Activated CD4-positive, alpha-beta T cell treated with anti-CD3 and anti-CD28 coated beads for 4 hours (primary cell): ENCODE data around the gene ESPN.
"Not testable (repeated sequence)": the region's sequence is repeated elsewhere in the genome, so short reads cannot be mapped to it uniquely, and the experiment has no call there.

Source experiments
- DNase-seq, 2 donors: peaks; one replicate each; pipeline ENCODE4 v3.0.0-alpha.2; 2020

The ESPN gene, protein sequence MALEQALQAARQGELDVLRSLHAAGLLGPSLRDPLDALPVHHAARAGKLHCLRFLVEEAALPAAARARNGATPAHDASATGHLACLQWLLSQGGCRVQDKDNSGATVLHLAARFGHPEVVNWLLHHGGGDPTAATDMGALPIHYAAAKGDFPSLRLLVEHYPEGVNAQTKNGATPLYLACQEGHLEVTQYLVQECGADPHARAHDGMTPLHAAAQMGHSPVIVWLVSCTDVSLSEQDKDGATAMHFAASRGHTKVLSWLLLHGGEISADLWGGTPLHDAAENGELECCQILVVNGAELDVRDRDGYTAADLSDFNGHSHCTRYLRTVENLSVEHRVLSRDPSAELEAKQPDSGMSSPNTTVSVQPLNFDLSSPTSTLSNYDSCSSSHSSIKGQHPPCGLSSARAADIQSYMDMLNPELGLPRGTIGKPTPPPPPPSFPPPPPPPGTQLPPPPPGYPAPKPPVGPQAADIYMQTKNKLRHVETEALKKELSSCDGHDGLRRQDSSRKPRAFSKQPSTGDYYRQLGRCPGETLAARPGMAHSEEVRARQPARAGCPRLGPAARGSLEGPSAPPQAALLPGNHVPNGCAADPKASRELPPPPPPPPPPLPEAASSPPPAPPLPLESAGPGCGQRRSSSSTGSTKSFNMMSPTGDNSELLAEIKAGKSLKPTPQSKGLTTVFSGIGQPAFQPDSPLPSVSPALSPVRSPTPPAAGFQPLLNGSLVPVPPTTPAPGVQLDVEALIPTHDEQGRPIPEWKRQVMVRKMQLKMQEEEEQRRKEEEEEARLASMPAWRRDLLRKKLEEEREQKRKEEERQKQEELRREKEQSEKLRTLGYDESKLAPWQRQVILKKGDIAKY

DNA sequence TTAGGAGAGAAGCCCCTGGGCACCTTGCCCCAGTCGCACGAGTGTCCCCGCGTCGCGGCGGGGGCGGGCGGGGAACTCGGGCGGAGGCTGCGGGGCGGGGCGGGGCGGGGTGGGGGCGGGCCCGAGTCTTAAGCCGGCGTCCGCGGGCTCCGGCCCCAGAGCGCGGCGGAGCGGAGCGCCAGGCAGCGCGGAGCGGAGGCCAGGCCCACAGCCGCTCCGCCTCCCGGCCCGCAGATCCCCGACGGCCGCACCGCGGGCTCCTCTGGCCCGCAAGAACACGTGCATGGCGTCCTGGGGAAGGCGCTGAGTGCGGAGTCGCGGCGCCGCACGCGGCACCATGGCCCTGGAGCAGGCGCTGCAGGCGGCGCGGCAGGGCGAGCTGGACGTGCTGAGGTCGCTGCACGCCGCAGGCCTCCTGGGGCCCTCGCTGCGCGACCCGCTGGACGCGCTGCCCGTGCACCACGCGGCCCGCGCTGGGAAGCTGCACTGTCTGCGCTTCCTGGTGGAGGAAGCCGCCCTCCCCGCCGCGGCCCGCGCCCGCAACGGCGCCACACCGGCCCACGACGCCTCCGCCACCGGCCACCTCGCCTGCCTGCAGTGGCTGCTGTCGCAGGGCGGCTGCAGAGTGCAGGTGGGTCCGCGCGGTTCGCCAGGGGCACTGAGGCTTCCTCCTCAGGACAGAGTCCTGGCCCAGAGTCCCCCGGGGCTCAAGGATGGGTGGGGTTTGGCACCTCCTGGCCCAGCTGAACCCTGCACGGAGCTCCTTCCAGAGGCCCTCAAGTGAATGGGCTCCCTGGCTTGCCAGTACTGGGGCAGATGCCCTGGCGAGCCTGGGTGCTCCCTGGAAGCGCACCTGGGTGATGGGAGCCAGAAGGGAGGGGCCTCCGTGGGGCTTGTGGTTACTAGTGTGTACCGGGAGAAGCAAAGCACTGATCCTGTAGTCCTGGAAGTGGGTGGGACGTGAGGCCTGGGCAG lies at the start of gene ESPN:
Gene ESPN (plus strand): TSS at position 158 of the 975 bp plus-strand sequence. CDS start 180 bp downstream, at position 338.
- DNase-seq, result no peak

DNA sequence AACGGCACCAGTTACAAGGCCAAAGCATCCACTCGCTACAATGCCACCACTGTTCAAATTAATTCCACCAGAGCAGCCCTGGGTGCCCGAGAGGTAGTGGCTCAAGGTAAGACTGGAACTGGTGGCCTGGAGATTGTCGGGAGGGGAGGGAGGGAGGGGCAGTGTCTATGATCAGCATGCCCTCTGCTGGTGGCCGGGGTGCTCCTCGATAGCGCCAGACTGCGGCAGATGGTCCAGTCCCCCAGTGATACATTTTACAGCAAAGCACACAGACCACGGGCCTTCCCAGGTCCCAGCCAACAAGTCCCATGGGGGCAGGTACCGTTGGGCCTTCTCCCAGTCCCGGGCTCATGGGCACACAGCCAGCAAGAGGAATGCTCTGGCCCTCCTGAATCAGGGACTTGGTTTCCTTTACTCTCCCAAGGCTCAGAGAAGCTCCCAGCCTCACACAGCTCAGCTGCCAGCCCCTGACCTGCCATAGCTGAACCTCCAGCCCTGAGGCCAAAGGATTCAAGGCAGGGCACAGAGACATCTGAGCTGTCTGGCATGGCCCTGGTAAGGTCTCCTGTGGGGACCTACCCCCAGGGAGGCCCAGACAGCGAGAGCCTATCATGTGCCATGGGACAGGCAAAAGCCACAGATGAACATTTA lies 46.4 kb upstream of the ESPN start:
- no peak for DNase-seq

DNA sequence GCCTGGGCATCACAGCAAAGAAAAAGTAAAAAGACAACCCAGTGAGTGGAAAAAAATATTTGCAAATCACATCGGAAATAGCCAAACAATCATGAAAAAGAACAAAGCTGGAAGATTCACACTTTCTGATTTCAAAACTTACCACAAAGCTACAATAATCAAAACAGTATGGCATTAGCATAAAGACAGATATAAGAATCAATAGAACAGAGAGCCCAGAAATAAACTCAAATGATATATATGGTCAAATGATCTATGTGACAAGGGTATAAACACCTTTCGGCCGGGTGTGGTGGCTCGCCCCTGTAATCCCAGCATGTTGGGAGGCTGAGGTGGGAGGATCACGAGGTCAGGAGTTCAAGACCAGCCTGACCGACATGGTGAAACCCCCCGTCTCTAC lies 44.5 kb upstream of the ESPN start:
- no peak for DNase-seq

DNA sequence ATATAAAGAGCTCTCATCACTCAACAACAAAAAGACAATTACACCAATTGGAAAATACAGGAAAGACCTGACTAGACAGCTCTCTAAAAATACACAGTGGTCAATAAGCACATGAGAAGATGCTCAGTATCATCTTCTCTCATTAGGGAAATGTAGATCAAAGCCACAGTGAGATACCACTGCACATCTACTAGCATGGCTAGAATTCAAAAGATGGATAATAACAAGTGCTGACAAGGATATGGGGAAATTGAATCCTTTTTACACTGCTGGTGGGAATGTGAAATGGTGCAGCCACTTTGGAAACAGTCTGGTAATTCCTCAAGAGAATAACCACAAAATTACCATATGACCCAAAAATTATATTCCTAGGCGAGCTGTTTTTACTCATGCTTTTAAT lies 40.4 kb upstream of the ESPN start:
- DNase-seq, result no peak

DNA sequence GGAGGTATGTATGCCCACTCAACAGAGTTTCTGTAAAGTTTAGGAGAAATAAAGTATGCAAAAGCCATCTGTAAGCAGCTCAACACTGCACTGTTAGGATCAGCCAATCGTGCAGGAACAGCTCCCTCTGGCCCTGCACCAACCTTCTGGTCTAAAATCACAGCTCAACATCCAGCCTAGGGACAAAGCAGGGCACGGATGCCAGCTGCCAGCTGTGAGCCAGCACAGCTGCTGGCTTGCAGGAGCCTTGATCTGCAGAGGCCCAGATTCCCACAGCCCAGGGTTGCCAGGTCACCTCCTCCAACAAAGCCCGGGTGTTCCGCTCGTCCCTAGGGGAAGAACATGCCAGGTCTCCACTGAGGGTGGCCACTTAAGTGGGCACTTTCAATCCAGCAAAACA lies 39.6 kb upstream of the ESPN start:
- no peak for DNase-seq

DNA sequence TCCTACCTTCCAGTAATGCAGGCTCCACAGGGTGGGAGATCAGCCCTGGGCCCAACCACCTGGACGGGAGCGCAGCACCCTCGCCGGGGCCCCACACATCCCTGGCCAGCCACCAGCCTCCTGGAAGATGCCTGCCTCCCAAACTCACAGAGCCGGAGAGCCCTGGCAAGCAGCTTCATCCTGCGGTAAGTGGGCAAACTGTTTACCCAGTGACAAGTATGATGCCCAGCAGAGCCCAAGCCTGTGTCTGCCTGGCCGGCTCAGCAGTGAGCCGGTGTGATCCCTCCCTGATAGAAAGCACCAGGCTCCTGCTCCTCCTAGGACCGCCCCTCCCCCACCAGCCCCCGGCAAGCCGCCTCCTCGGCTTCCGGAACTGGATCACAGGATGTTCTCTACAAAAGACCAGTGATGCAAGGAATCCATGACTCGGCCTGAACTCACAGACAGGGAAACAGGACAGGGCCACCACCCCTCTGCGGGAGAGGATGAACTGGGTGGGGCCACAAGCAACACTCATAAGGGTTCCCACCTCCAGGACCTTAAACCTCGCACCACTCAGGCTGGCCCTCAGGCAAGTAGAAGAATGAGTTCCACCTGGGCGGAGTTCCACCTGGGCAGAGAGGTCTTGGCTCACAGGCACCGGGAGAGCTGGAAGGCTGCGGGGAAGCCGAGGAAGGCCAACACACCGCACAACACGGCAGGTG lies 38.9 kb upstream of the ESPN start:
- no peak for DNase-seq

DNA sequence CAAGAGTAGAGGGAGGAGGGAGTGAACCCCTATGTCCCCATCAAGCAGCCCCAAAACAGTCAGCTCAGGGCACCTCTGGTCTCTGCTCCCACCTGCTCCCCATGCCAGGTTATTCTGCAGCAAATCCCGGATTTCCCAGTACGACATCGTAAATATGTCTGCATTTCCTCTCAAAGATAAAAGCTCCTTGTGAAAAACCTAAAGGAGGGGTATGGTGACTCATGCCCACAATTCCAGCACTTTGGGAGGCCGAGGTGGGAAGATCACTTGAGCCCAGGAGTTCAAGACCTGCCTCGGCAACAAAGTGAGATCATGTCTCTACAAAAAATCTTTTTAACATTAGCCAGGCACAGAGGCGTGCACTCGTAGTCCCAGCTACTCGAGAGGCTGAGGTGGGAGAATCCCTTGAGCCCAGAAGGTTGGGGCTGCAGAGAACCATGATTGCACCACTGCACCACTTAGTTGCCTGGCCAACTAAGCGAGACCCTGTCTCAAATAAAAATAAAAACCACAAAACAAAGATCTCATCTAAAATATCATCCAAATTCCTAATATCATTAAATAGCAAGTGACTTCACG lies 38.1 kb upstream of the ESPN start:
- DNase-seq, result no peak

DNA sequence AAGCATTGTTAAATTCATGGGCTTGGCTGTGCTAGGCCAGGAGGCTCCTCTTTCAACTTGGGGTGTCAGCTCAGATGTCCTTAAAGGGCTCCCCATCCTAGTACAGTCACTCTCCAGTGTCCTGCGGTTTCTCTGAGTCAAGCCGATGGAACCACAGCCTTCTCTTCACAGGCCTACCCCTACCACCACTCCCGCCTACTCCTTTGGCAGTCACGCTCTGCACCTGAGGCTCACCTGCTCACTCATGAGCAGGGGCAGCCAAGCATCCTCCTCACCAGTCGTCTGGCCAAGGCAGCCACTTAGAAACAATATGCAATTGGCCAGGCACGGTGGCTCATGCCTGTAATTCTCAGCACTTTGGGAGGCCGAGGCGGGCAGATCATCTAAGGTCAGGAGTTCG lies 34.6 kb upstream of the ESPN start:
- DNase-seq, result no peak

DNA sequence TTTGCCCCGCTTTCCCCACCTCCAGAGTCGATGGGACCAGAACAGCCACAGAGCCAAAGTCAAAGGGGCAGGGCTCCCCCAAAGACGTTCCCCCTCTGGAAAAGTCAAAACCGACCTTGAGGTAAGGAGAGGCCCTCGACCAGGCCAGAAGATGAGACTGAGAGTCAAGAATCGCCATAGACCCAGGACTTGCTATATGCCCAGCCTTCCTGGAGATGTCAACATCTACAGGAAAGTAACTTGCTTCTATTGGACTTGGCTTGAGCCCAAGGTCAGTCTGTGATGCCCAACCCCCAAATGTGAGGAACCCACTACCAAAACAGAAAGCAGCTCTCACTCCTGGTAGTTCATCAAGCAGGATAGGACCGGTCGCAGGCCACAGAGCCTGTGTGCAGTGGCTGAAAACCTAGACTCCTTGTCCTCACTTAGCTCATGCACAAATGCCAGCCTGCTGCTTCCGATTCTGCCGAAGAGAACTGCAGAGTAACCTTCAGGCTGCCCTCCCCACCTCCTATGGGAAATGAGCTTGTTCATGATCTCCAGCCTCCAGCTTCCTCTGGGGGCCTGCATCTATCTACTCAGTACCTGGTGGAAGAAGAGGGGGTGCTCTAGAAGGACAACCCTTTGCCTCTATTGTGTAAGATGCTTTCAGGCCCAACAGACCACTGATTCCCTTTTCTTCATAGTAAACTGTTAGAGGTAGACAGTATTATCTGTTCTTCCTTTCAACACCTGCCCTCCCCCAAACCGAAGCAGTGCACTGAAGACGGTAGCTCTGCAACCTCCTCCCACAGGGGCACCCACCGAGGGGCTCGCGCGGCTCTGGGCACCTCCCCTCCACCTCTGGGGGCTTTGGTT lies 32.4 kb upstream of the ESPN start:
- no peak for DNase-seq

DNA sequence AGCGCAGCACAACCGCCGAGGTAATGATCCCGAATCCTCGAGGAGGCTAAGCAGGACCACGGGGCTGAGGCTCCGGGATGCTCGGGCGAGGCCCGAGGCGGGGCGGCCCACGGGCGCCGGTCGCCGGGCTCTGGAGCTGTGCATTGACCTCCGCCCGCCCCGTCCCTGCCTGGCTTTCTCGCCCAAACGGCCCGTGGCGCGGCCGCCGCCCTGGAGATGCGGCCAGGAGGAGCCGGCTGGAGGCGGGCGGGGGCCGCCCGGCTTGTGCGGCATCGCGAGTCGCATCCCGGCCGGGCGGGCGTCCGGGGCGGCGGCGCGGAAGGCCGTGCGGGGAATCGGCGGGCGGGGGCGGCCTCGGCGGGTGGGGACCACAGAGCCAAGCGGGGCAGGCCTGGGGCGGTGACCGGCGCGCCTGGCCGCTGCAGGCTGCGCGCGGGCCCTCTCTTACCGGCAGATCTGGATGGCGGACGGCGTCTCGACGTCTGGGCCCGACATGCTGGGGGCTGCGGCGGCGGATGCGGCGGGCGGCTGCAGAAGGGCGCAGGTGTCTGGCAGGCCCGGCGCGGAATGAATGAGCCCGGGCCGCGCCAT lies 31.7 kb upstream of the ESPN start:
- DNase-seq, result no peak

DNA sequence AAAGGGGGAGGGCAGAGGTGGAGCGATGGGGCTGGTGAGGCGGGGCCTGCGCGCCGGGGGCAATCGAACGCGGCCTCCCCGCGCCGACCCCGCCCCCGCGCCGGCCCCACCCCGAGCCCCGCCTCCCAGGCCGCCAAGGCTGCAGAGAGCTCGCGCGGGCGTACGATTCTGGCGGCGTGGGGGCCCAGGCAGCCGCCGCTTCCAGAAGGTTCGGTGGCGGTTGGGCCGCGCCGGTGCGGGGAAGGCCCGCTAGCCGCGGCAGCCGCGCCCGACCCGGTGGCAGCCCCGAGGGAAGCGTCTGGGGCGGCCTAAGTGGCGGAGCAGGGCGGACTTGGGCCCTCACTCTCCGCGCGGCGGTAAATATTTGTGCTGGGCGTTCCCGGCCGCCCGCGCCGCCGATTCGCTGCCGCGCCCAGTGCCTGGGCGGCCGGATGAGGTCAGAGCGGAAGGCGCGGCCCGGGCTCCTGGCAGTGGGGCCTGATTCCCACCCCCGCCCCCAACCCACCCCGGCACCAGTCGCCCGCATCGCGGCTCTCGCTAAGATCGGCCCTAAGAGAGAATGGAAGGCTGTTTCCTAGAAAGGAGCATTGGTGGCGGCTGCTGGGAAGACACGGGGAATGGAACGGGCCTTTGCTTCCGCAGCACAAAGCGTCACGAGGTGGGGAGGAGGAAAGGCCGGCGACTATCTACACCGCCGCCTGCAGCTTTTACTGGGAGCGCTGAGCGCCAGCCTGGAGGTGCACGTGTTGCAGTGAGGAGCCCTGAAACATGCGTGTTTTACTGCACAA lies 31.0 kb upstream of the ESPN start, which contains the start of gene ACOT7:
Gene ACOT7 (minus strand): TSS at position 368 of the 788 bp plus-strand sequence. CDS start 368 bp downstream, outside the sequence.
- peak; percentile 91 to 93 for DNase-seq

DNA sequence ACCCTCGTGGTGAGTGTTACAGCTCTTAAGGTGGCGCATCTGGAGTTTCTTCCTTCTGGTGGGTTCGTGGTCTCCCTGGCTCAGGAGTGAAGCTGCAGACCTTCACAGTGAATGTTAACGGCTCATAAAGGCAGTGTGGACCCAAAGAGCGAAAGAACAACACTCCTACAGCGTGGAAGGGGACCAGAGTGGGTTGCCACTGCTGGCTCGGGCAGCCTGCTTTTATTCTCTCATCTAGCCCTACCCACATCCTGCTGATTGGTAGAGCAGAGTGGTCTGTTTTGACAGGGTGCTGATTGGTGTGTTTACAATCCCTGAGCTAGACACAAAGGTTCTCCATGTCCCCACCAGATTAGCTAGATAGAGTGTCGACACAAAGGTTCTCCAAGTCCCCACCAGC lies 29.4 kb upstream of the ESPN start:
- DNase-seq, result not testable (repeated sequence)

DNA sequence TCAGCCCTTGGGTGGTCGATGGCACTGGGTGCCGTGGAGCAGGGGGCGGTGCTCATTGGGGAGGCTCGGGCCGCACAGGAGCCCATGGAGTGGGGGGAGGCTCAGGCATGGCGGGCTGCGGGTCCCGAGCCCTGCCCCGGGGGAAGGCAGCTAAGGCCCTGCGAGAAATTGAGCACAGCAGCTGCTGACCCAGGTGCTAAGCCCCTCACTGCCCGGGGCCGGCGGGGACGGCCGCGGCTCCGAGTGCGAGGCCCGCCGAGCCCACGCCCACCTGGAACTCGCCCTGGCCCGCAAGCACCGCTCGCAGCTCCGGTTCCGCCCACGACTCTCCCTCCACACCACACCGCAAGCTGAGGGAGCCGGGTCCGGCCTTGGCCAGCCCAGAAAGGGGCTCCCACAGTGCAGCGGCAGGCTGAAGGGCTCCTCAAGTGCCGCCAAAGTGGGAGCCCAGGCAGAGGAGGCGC lies 28.8 kb upstream of the ESPN start:
- DNase-seq, result not testable (repeated sequence)

DNA sequence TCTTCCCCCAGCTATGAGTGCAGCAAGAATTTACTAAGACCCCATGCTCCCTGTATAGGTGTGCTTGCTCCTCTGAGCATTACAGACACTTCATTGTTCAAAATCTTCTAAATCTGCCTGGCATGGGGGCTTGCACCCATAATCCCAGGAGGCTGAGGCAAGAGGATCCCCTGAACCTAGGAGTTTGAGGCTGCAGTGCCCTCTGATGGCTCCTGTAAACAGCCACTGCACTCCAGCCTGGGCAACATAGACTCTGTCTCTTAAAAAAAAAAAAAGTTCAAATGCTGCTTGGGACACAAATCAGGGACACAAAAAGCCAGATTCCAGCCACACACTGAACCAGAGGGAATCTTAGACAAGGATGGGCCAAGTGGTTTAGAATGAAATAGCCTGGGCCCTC lies 27.6 kb upstream of the ESPN start:
- no peak for DNase-seq

DNA sequence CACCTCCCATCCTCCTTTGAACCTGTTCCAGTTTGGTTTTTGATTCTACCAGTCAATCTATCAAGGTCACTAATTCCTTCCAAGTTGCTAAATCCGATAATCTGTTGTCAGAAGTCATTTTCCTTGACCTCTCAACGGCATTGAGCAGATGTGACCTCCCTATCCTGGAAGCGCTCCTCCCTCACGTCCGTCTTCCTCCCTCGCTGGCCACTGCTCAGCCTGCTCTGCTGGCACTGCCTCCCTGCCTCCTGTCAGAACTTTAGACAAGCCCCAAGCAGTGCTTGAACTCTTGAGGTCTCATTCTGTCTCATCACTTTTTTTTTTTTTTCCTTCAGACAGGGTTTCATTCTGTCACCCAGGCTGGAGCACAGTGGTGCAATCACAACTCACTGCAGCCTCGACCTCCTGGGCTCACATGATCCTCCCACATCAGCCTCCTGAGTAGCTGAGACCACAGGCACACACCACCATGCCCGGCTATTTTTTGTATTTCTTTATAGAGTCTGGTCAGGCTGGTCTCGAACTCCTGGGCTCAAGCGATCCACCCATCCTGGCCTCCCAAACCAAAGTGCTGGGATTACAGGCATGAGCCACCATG lies 26.6 kb upstream of the ESPN start:
- no peak for DNase-seq

DNA sequence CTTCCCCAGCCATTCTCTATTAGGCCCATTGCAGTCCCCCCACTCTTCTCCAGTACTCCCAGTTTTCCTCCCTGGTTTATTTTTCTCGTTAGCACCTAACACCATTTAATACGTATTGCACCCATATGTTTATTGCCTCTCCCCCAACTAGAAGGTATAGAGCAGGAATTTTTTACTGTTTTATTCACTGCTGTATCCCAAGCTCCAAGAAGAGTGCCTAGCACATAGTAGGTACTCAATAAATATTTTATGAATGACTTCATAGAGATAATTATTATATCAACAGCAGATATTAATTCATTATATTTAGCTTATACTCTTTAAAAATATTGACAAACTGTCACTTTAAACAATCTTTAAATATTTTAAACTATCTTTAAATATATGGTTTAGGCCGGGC lies 25.3 kb upstream of the ESPN start:
- no peak for DNase-seq

DNA sequence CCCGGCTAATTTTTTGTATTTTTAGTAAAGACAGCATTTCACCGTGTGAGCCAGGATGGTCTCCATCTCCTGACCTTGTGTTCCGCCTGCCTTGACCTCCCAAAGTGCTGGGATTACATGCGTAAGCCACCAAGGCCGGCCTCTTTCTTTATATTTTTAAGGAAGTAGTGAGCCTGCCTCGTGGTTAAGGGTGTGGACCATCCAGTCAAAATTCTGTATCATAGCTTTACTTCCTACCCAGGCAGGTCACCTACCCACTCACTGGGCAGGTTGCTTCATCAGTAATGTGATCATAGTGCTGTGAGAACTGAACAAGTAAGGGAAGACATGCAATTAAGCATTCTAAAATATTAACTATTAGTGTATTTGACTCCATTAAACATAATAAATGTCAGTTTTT lies 22.9 kb upstream of the ESPN start:
- no peak for DNase-seq

DNA sequence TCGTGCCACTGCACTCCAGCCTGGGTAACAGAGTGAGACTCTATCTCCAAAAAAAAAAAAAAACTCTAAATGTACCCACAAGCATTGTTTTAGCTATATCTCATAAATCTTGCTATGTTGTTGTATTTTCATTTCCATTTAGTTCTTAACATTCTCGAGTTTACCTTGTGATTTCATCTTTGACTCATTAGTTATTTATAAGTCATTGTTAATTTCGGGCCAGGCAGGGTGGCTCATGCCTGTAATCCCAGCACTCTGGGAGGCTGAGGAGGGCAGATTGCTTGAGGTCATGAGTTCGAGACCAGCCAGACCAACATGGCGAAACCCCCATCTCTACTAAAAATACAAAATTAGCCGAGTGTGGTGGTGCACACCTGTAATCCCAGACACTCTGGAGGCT lies 16.6 kb upstream of the ESPN start:
- no peak for DNase-seq
